HG03469 (cell line): ENCODE measurements around the gene ANAPC16.
"Not testable (repeated sequence)": the region's sequence is repeated elsewhere in the genome, so short reads cannot be mapped to it uniquely, and the experiment has no call there.

Experiments
- ATAC-seq: cut with Tn5 transposase; IDR thresholded peaks from one replicate; pipeline ENCODE4 v1.9.1; 2021; ENCODE audit warnings: mild to moderate bottlenecking, moderate library complexity, moderate number of reproducible peaks; ENCODE audit not compliant: unreplicated experiment

ANAPC16 gene

DNA sequence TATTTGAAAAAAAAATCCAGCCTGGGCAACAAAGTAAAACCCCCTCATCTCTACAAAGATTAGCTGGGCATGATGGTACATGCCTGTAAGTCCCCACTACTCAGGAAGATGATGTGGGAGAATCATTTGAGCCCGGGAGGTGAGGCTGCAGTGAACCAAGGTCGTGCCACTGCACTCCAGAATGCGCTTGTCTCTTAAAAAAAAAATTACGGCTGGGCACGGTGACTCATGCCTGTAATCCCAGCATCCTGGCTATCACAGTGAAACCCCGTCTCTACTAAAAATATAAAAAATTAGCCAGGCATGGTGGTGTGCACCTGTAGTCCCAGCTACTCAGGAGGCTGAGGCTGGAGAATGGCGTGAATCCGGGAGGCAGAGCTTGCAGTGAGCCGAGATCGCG is 4.4 kb upstream of the ANAPC16 start:
- not testable (repeated sequence) for ATAC-seq

DNA sequence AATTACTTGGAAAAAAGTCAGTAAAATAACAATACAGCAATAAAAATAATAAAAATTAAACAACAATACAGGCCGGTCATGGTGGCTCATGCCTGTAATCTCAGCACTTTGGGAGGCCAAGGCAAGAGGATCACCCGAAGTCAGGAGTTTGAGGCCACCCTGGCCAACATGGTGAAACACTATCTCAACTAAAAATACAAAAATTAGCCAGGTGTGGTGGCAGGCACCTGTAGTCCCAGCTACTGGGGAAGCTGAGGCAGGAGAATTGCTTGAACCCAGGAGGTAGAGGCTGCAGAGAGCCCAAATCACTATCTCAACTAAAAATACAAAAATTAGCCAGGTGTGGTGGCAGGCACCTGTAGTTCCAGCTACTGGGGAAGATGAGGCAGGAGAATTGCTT is 4.0 kb upstream of the ANAPC16 start:
- not testable (repeated sequence) for ATAC-seq

DNA sequence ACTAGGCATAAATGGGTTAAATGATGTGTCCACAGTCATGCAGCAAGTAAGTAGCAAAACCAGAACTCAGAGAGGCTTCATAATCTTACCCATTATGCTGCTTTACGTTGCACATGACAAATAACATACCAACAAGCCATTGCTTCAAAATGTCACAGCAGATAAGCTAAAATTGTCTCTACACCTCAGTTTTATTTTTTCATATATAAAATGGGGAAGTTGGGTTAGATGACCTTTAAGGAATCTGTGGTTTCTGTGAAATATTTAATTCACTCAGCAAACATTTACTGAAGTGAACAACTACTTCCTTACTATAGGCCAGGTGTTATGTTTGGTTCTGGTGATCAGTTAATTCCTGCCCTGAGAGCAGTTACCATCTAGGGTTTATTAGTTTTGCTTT is 2.5 kb downstream of the ANAPC16 start:
- ATAC-seq: no peak

GRCh38 chr10:72218726-72219125 is 2.9 kb downstream of the ANAPC16 start:
- no peak for ATAC-seq

DNA sequence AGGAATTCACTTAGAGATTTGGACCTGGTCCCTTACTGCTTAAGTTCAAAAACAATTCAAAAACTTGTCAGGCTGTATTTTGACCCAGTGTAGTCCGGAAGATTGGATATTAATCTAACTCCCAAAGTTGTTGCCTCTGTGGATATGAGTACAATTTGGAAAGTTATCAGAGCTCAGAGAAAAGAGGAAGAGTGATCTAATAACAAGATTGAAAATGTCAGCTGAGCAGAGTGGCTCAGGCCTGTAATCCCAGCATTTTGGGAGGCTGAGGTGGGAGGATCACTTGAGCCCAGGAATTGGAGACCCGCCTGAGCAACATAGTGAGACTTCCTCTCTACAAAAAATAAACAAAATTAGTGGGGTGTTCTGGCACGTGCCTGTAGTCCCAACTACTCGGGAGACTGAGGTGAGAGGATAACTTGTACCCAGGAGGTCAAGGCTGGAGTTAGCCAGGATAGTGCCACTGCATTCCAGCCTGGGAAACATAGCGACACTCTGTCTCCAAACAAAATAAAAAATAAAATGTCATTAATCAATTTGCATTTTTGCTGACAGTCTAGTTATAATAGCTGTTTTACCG is 3.5 kb downstream of the ANAPC16 start:
- ATAC-seq: no peak

- no peak for ATAC-seq
Observed at GRCh38 chr10:72220637-72221036, 4.8 kb downstream of the ANAPC16 start.

DNA sequence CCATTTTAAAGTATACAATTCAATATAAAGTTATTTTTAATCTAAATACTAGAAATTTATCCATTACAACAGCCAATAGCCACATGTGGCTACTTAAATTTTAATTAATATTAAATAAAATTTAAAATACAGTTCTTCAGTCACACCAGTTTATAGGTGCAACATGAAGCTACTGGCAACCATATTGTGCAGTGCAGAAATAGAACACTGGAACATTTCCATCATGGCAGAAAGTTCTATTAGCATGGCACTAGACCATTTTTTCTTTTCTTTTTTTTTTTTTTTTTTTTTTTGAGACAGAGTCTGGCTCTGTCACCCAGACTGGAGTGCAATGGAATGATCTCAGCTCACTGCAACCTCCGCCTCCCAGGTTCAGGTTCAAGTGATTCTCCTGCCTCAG is 5.5 kb downstream of the ANAPC16 start:
- ATAC-seq: no peak

- no peak for ATAC-seq
Observed at GRCh38 chr10:72223743-72224101, 7.9 kb downstream of the ANAPC16 start.

DNA sequence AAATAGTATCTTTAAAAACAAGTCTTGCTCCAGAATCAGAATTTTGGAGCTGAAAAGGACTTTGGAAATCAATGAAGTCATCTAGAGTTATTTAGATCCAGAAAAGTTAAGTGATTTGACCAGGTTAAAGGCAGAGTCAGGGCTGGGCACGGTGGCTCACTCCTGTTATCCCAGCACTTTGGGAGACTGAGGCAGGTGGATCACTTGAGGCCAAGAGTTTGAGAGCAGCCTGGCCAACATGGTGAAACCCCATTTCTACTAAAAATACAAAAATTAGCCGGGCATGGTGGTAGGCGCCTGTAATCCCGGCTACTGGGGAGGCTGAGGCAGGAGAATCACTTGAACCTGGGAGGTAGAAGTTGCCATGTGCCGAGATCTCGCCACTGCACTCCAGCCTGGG is 8.4 kb downstream of the ANAPC16 start:
- ATAC-seq: not testable (repeated sequence)

DNA sequence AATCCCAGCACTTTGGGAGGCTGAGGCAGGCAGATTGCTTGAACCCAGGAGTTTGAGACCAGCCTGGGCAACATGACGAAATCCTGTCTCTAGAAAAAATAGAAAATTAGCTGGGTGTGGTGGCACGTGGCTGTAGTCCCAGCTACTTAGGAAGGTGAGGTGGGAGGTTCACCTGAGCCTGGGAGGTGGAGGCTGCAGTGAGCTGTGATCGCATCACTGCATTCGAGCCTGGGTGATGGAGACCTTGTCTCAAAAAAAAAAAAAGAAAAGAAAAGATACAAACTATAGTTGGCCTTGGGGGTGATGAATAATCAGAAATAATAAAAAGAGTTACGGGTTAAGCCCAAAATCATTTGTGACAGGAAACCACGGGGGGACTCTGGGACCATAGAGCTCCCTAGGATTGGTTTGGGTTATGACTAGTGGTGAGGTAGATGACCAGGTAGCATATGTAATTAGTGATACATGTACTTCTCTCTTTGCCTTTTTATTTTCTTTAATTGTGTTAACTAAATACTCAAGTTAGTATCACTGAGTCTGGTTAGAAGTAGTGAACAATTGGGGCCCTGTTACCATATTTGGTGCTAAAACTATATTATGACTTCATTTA is 10.7 kb downstream of the ANAPC16 start:
- no peak for ATAC-seq

- no peak for ATAC-seq
Observed at GRCh38 chr10:72227826-72228225, 12.0 kb downstream of the ANAPC16 start.

DNA sequence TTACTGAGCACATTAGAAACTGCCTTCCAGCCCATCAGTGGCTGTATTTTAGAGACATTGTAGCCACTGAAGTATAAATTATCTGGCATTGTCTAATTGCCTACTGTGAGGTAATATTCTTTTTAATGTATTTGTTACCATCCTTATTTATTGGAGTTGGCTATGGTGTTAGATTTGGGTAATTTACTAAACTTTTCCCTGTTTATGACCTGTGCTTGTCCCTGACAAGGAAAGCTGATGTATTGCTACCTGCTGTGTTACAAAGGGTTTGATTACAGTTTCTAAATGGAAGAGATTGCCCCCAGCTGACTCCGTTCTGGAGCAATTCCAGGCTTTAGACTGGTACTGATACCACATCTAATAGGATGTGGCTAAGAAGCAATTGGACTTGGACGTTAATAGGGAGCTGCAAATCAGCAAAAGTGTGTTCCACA is 12.5 kb downstream of the ANAPC16 start:
- no peak for ATAC-seq

GRCh38 chr10:72229261-72230251 is 13.7 kb downstream of the ANAPC16 start:
- ATAC-seq: no peak

GRCh38 chr10:72233621-72234020 is 17.8 kb downstream of the ANAPC16 start:
- ATAC-seq: no peak

- no peak for ATAC-seq
Observed at GRCh38 chr10:72234560-72235095, 18.8 kb downstream of the ANAPC16 start.

GRCh38 chr10:72235544-72236279 is 19.9 kb downstream of the ANAPC16 start:
- no peak for ATAC-seq

- no peak for ATAC-seq
Observed at GRCh38 chr10:72238392-72239175, 22.8 kb downstream of the ANAPC16 start.

- ATAC-seq: no peak
Observed at GRCh38 chr10:72239409-72239808, 23.6 kb downstream of the ANAPC16 start.

DNA sequence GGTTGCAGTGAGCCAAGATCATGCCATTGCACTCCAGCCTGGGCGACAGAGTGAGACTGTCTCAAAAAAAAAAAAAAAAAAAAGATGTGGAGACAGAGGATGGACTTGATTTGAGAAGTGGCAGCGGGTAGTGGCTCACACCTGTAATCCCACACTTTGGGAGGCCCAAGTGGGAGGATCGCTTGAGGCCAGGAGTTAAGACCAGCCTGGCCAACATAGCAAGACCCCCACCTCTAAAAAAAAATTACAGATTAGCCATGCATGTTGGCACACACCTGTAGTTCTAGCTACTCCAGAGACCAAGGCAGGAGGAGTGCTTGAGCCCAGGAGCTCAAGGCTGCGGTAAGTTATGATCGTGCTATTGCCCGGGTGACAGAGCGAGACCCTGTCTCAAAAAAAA is 24.6 kb downstream of the ANAPC16 start:
- ATAC-seq: no peak

DNA sequence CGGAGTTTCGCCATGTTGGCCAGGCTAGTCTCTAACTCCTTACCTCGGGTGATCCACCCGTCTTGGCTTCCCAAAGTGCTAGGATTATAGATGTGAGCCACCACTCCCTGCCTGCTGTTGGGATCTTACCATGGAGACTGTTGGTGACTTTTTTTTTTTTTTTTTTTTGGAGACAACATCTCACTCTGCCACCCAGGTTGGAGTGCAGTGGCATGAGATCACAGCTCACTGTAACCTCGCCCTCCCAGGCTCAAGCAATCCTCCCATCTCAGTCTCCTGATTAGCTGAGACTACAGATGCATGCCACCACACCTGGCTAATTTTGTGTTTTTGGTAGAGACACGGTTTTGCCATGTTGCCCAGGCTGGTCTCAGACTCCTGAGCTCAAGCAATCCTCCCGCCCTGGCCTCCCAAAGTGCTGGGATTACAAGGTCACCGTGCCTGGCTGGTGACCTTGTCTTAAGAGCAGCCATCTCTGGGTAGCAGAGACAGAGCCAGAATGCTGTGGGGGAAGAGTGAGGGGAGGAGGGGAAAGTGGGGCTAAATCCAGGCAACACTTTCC is 26.0 kb downstream of the ANAPC16 start:
- ATAC-seq: no peak
